Measurements from ENCODE around the gene TNFRSF25.

TNFRSF25 gene

GRCh38 chr1:6486433-6487011 is 20.5 kb upstream of the TNFRSF25 start:
- peak; percentile 78 for DNase-seq

GRCh38 chr1:6485168-6486101 is 19.5 kb upstream of the TNFRSF25 start:
- DNase-seq, result no peak

GRCh38 chr1:6484826-6485167 is 18.8 kb upstream of the TNFRSF25 start:
- DNase-seq, result no peak

- no peak for DNase-seq
Measured at GRCh38 chr1:6483761-6484117, 17.8 kb upstream of the TNFRSF25 start.

- DNase-seq, result no peak
Measured at GRCh38 chr1:6483017-6483760, 17.2 kb upstream of the TNFRSF25 start.

GRCh38 chr1:6481820-6482219 is 15.8 kb upstream of the TNFRSF25 start:
- DNase-seq, result no peak

GRCh38 chr1:6477039-6477820 is 11.3 kb upstream of the TNFRSF25 start:
- no peak for DNase-seq

GRCh38 chr1:6476483-6476882 is 10.5 kb upstream of the TNFRSF25 start:
- DNase-seq, result no peak

GRCh38 chr1:6475381-6476133 is 9.6 kb upstream of the TNFRSF25 start:
- DNase-seq, result peak; percentile 69

GRCh38 chr1:6474815-6475282 is 8.9 kb upstream of the TNFRSF25 start:
- no peak for DNase-seq

GRCh38 chr1:6473974-6474814 is 8.2 kb upstream of the TNFRSF25 start:
- DNase-seq, result no peak

GRCh38 chr1:6473156-6473555 is 7.2 kb upstream of the TNFRSF25 start:
- no peak for DNase-seq

- DNase-seq, result no peak
Measured at GRCh38 chr1:6472391-6472790, 6.4 kb upstream of the TNFRSF25 start.

GRCh38 chr1:6471970-6472368 is 6.0 kb upstream of the TNFRSF25 start:
- no peak for DNase-seq

- DNase-seq, result no peak
Measured at GRCh38 chr1:6471086-6471969, 5.4 kb upstream of the TNFRSF25 start.

GRCh38 chr1:6470132-6471085 is 4.4 kb upstream of the TNFRSF25 start:
- DNase-seq, result no peak

GRCh38 chr1:6468729-6469461 is 2.9 kb upstream of the TNFRSF25 start:
- DNase-seq, result no peak
